T-helper 17 cell (primary cell): ENCODE data around the gene C21orf91. TPM values are rescaled to one million over a fixed set of nuclear protein-coding genes. Genes with fewer than 3 reads are reported as not detected.
"Not testable (repeated sequence)": the region's sequence is repeated elsewhere in the genome, so short reads cannot be mapped to it uniquely, and the experiment has no call there.

Source experiments
- ATAC-seq: fragments of 150-1000 bp; cut with Tn5 transposase; 2 replicates; pipeline ENCODE4 v1.10.0; 2021; ENCODE audit warnings: mild to moderate bottlenecking, moderate library complexity
- DNase-seq, 3 donors: peaks; one replicate each; pipeline versions ENCODE4 v3.0.0 to v3.0.0-alpha.2; 2020 to 2021
- H3K9me3 ChIP-seq: one replicate; pipeline ENCODE4 v1.7.0; 2013; ENCODE audit warnings: low read length, mild to moderate bottlenecking; ENCODE audit not compliant: control insufficient read depth, poor library complexity, severe bottlenecking
- H3K27ac Mint-ChIP-seq: one replicate; pipeline ENCODE4 v1.8.0; 2022; ENCODE audit warnings: mild to moderate bottlenecking, moderate library complexity, mixed read lengths
- H3K27me3 Mint-ChIP-seq: one replicate; pipeline ENCODE4 v1.8.0; 2022; ENCODE audit warnings: mixed read lengths
- H3K36me3 Mint-ChIP-seq: one replicate; pipeline ENCODE4 v1.8.0; 2022; ENCODE audit warnings: low read depth, mixed read lengths
- H3K4me1 Mint-ChIP-seq: one replicate; pipeline ENCODE4 v1.8.0; 2022; ENCODE audit warnings: mild to moderate bottlenecking, mixed read lengths
- H3K4me3 Mint-ChIP-seq: one replicate; pipeline ENCODE4 v1.8.0; 2022; ENCODE audit warnings: mild to moderate bottlenecking, moderate library complexity, mixed read lengths
- total RNA-seq, 4 donors: library from RNA in 2 of 4; stranded (reverse) in 2 of 4; gene quantifications; one replicate each; pipeline ENCODE4 v1.2.3 and lab custom pipeline; 2022 to 2026

Gene C21orf91
- total RNA-seq, 2 donors from 2014 or later, result 54.9 to 68.1 TPM

- Mint-ChIP-seq H3K27me3 (no peaks in the 10 kb centered on the region), H3K4me1 (peaks cover 66% of the 10 kb centered on the region), H3K4me3 (peak overlapping the region; percentile 75), H3K27ac (peak overlapping the region; percentile 85), H3K36me3 (peaks cover 5% of the 10 kb centered on the region)
- H3K9me3 ChIP-seq, result no peaks in the 10 kb centered on the region
- DNase-seq (no peak), ATAC-seq (no peak)
Observed at GRCh38 chr21:17781524-17781923, 37.6 kb downstream of the C21orf91 start.

GRCh38 chr21:17780539-17780938 is 38.6 kb downstream of the C21orf91 start:
- peak; percentile 74 for ATAC-seq
- Mint-ChIP-seq H3K27me3 (no peaks in the 10 kb centered on the region), H3K27ac (peak overlapping the region; percentile 85), H3K36me3 (peaks cover 2% of the 10 kb centered on the region), H3K4me1 (peaks cover 69% of the 10 kb centered on the region), H3K4me3 (peak overlapping the region; percentile 75)
- H3K9me3 ChIP-seq, result no peaks in the 10 kb centered on the region
- DNase-seq, result peak in 2 of 3 donors; percentile 41 to 59

GRCh38 chr21:17779980-17780379 is 39.2 kb downstream of the C21orf91 start:
- no peak for DNase-seq
- peaks cover 70% of the 10 kb centered on the region for H3K4me1 Mint-ChIP-seq
- peak overlapping the region; percentile 85 for H3K27ac Mint-ChIP-seq
- H3K9me3 ChIP-seq, result no peaks in the 10 kb centered on the region
- H3K36me3 Mint-ChIP-seq, result peaks cover 2% of the 10 kb centered on the region
- peak overlapping the region; percentile 75 for H3K4me3 Mint-ChIP-seq
- no peak for ATAC-seq
- no peaks in the 10 kb centered on the region for H3K27me3 Mint-ChIP-seq

GRCh38 chr21:17779496-17779895 is 39.7 kb downstream of the C21orf91 start:
- Mint-ChIP-seq H3K36me3 (peaks cover 2% of the 10 kb centered on the region), H3K4me1 (peaks cover 67% of the 10 kb centered on the region), H3K4me3 (no peak overlapping the region), H3K27me3 (no peaks in the 10 kb centered on the region), H3K27ac (peak overlapping the region; percentile 85)
- H3K9me3 ChIP-seq, result no peaks in the 10 kb centered on the region
- no peak for ATAC-seq
- DNase-seq, result no peak

- Mint-ChIP-seq H3K27ac (peak overlapping the region; percentile 86), H3K27me3 (no peaks in the 10 kb centered on the region), H3K4me1 (peaks cover 51% of the 10 kb centered on the region), H3K4me3 (no peak overlapping the region), H3K36me3 (peaks cover 3% of the 10 kb centered on the region)
- no peak for DNase-seq
- ATAC-seq, result no peak
- H3K9me3 ChIP-seq, result no peaks in the 10 kb centered on the region
Observed at GRCh38 chr21:17777072-17777765, 41.9 kb downstream of the C21orf91 start.

GRCh38 chr21:17775431-17776126 is 43.6 kb downstream of the C21orf91 start:
- Mint-ChIP-seq H3K4me3 (peak overlapping the region; percentile 79), H3K4me1 (peaks cover 35% of the 10 kb centered on the region), H3K36me3 (peaks cover 3% of the 10 kb centered on the region), H3K27ac (peak overlapping the region; percentile 86), H3K27me3 (no peaks in the 10 kb centered on the region)
- ATAC-seq, result peak; percentile 81
- no peaks in the 10 kb centered on the region for H3K9me3 ChIP-seq
- DNase-seq, result peak; percentile 29 to 59 (median 38)

DNA sequence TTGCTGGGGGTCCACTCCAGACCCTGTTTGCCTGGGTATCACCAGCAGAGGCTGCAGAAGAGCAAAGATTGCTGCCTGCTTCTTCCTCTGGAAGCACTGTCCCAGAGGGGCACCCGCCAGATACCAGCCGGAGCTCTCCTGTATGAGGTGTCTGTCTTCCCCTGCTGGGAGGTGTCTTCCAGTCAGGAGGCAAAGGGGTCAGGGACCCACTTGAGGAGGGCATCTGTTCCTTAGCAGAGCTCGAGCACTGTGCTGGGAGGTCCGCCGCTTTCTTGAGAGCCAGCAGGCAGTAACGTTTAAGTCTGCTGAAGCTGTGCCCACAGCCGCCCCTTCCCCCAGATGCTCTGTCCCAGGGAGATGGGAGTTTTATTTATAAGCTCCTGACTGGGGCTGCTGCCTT is 44.1 kb downstream of the C21orf91 start:
- peak overlapping the region; percentile 86 for H3K27ac Mint-ChIP-seq

DNA sequence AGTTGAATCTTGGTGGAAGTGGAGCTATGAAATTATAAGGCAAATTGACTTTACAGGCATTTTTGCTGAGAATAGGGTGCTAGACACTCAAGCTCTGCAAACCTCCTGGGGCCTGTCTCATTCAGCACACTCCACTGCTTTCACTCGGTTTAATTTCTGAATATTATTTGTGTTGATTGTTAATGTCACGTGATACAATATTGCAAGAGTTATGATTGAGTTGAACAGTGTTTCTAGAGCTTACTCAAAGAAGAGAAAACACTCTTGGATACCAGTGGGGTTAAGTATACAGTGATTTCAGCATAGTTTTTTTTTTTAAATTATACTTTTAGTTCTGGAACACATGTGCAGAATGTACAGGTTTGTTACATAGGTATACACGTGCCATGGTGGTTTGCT is 49.7 kb downstream of the C21orf91 start:
- no peaks in the 10 kb centered on the region for H3K27me3 Mint-ChIP-seq
- H3K27ac Mint-ChIP-seq, result no peak overlapping the region
- H3K4me3 Mint-ChIP-seq, result no peak overlapping the region
- no peaks in the 10 kb centered on the region for H3K4me1 Mint-ChIP-seq
- DNase-seq, result no peak
- peaks cover 2% of the 10 kb centered on the region for H3K36me3 Mint-ChIP-seq
- no peak for ATAC-seq
- no peaks in the 10 kb centered on the region for H3K9me3 ChIP-seq

More for the DNA sequence above, 44.1 kb downstream of the C21orf91 start:
- H3K4me3 Mint-ChIP-seq, result peak overlapping the region; percentile 79
- not testable (repeated sequence) for DNase-seq, H3K9me3 ChIP-seq, H3K36me3 Mint-ChIP-seq, ATAC-seq, H3K27me3 Mint-ChIP-seq
- H3K4me1 Mint-ChIP-seq, result peaks cover 29% of the 10 kb centered on the region

GRCh38 chr21:17768840-17769446 is 50.2 kb downstream of the C21orf91 start:
- no peak for DNase-seq
- Mint-ChIP-seq H3K4me3 (no peak overlapping the region), H3K36me3 (no peaks in the 10 kb centered on the region), H3K27me3 (no peaks in the 10 kb centered on the region), H3K4me1 (no peaks in the 10 kb centered on the region), H3K27ac (no peak overlapping the region)
- ATAC-seq, result no peak
- no peaks in the 10 kb centered on the region for H3K9me3 ChIP-seq

DNA sequence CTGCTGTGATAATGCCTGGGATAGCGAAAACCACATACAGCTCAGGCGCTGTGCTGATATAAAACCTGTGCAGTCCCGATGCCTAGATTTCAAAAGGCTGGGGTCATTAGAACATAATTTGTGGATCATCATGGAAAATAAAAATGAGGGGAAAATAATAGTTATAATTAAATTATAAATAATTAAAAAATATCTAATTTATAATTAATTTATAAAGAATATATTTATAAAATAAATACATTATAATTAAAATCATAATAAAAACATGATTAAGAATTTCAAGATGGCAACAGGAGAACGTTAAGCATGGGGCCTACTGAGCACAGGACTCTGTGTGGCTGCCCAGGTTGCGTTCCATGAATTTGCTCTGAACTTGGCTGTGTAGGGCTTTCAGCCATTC is 53.9 kb downstream of the C21orf91 start:
- ATAC-seq (no peak), DNase-seq (no peak)
- H3K4me1 Mint-ChIP-seq, result no peaks in the 10 kb centered on the region
- no peak overlapping the region for H3K27ac Mint-ChIP-seq
- no peak overlapping the region for H3K4me3 Mint-ChIP-seq
- no peaks in the 10 kb centered on the region for H3K27me3 Mint-ChIP-seq
- no peaks in the 10 kb centered on the region for H3K9me3 ChIP-seq
- H3K36me3 Mint-ChIP-seq, result no peaks in the 10 kb centered on the region

- no peak for ATAC-seq
- Mint-ChIP-seq H3K4me1 (no peaks in the 10 kb centered on the region), H3K27me3 (no peaks in the 10 kb centered on the region)
Observed at GRCh38 chr21:17763288-17764037, 55.7 kb downstream of the C21orf91 start.

GRCh38 chr21:17759511-17760178 is 59.5 kb downstream of the C21orf91 start:
- H3K36me3 Mint-ChIP-seq, result peaks cover 4% of the 10 kb centered on the region
- no peak overlapping the region for H3K4me3 Mint-ChIP-seq
- ATAC-seq (no peak), DNase-seq (no peak)
- no peaks in the 10 kb centered on the region for H3K9me3 ChIP-seq
- H3K27me3 Mint-ChIP-seq, result no peaks in the 10 kb centered on the region
- no peak overlapping the region for H3K27ac Mint-ChIP-seq
- no peaks in the 10 kb centered on the region for H3K4me1 Mint-ChIP-seq

More at GRCh38 chr21:17763288-17764037, 55.7 kb downstream of the C21orf91 start:
- Mint-ChIP-seq H3K36me3 (peaks cover 2% of the 10 kb centered on the region), H3K4me3 (no peak overlapping the region), H3K27ac (no peak overlapping the region)
- no peaks in the 10 kb centered on the region for H3K9me3 ChIP-seq
- DNase-seq, result no peak
